Measurements from ENCODE around the gene C4orf50. TPM values are rescaled to one million over a fixed set of nuclear protein-coding genes. Genes with fewer than 3 reads are reported as not detected.

C4orf50 gene
- total RNA-seq, result not detected in 2 replicates

DNA sequence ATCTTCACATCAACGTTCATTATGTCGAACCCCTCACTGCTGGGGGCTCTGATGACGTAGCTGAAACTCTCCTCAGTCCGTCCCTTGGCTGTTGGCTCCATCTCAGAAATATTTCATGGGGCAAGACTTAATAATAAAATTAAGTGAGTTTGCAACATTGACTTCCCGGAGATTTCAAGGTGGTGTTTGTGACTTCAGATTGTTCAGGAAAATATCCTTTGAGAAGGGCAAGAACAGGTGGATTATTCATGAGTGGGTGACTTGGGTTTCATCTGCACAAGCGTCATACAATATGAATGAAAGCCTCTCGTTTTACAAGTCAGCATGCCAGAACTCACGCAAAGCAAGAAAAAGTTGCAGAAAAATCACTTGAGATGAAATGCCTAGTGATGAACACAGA, at the start of gene C4orf50:
Gene C4orf50 (minus strand): TSS at position 101 of the 400 bp plus-strand sequence.
- H3K4me3 ChIP-seq (ENCODE audit: low read depth, low read length), result no peak within 1 kb of the TSS
- TF ChIP-seq CTCF (conservative IDR thresholded peaks at IDR 0.05; ENCODE audit: low read depth, low read length), result no peak
- DNase-seq (ENCODE audit: low read depth), result no peak

DNA sequence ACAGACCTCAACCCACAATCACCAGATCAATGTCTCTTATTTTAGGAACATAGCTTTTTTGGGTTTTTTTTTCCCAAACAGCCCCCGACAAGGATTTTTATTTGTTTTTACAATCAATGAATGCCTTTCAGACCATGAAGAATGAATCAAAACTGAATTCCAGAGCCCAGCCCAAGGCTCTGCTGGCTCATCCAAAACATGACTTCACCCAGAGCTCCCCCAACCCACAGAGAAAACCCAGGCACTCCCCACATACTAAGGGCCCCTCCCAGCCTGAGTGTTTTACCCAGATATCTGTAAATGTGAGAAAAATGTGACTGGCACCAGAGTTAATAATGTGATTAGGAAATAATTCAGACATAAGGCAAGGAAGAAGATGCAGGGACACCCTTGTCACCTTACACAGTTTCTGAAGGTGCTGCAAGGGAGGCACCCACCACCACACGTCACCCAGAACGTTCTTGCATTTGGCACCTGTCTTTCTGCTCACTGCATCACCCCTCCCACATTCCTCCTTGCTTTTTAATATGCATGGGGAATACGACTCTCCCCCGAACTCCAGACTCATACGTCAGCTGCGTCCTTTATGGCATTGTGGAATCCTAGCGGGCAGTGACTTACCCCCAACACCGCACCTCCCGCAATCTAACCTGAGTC, 47.8 kb upstream of the C4orf50 start:
- TF ChIP-seq CTCF (conservative IDR thresholded peaks at IDR 0.05; ENCODE audit: low read depth, low read length), result no peak
- H3K4me3 ChIP-seq (ENCODE audit: low read depth, low read length), result no peak overlapping the region
- DNase-seq (ENCODE audit: low read depth), result no peak

DNA sequence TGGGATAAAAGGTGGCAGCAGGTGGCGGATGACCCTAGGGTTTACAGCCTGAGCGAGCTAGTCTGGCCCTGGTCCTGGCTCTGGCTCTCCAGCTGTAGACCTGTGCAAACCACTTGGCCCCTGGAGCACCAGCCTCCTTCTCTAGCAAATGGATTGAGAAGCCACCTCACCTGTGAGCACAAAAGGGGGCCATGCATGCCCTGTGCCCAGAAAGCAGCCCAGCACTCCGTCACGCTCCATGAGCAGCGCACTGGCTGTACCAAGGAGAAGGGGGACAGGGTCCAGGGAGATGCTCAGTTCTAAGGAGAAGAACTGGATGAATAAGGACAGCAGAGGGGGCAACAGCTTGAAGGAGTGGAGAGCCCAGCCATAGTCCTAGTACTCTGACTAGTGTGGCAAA, 46.9 kb upstream of the C4orf50 start:
- no peak overlapping the region for H3K4me3 ChIP-seq (ENCODE audit: low read depth, low read length)
- TF ChIP-seq CTCF (conservative IDR thresholded peaks at IDR 0.05; ENCODE audit: low read depth, low read length), result no peak
- no peak for DNase-seq (ENCODE audit: low read depth)

GRCh38 chr4:6064383-6064782, 46.2 kb upstream of the C4orf50 start:
- no peak for DNase-seq (ENCODE audit: low read depth)
- no peak overlapping the region for H3K4me3 ChIP-seq (ENCODE audit: low read depth, low read length)
- no peak for TF ChIP-seq CTCF (conservative IDR thresholded peaks at IDR 0.05; ENCODE audit: low read depth, low read length)

- TF ChIP-seq CTCF (conservative IDR thresholded peaks at IDR 0.05; ENCODE audit: low read depth, low read length), result no peak
- no peak for DNase-seq (ENCODE audit: low read depth)
- no peak overlapping the region for H3K4me3 ChIP-seq (ENCODE audit: low read depth, low read length)
Measured at GRCh38 chr4:6063684-6064083, 45.5 kb upstream of the C4orf50 start.

GRCh38 chr4:6062133-6062532, 43.9 kb upstream of the C4orf50 start:
- H3K4me3 ChIP-seq (ENCODE audit: low read depth, low read length), result no peak overlapping the region
- no peak for DNase-seq (ENCODE audit: low read depth)
- TF ChIP-seq CTCF (conservative IDR thresholded peaks at IDR 0.05; ENCODE audit: low read depth, low read length), result no peak

- no peak overlapping the region for H3K4me3 ChIP-seq (ENCODE audit: low read depth, low read length)
- no peak for DNase-seq (ENCODE audit: low read depth)
- no peak for TF ChIP-seq CTCF (conservative IDR thresholded peaks at IDR 0.05; ENCODE audit: low read depth, low read length)
Measured at GRCh38 chr4:6059375-6059805, 41.2 kb upstream of the C4orf50 start.
